ENCODE measurements around the gene LCN1.
"Not testable (repeated sequence)": the region's sequence is repeated elsewhere in the genome, so short reads cannot be mapped to it uniquely, and the experiment has no call there.

Gene LCN1

GRCh38 chr9:135533674-135534073 is 12.4 kb downstream of the LCN1 start:
- Histone ChIP-seq H4K20me1 (ENCODE audit: control insufficient read depth, insufficient read depth, low read depth, low read length) (no peaks in the 10 kb centered on the region), H3K9me3 (ENCODE audit: control insufficient read depth, insufficient read depth, low read length) (no peaks in the 10 kb centered on the region), H3K27me3 (ENCODE audit: control insufficient read depth, low read length) (no peaks in the 10 kb centered on the region), H3F3A (ENCODE audit: control insufficient read depth, insufficient read depth) (0 out of 2 replicates have a peak, but pooled peaks cover 2% of the 10 kb centered on the region), H3K79me2 (ENCODE audit: control insufficient read depth, low read length) (no peaks in the 10 kb centered on the region), H3K9me2 (replicated peaks; ENCODE audit: control insufficient read depth, low read length) (no peaks in the 10 kb centered on the region), H3K4me3 (ENCODE audit: low read length) (no peak overlapping the region), H3K27ac (ENCODE audit: low read depth, low read length) (no peak overlapping the region), H3K4me1 (ENCODE audit: control insufficient read depth, low read length) (no peaks in the 10 kb centered on the region), H3K36me3 (ENCODE audit: control insufficient read depth, low read length) (no peaks in the 10 kb centered on the region), H3K4me2 (ENCODE audit: low read length) (no peak overlapping the region)
- TF ChIP-seq CTCF (IDR thresholded peaks at IDR 0.05; ENCODE audit: low read depth, low read length, poor library complexity, severe bottlenecking) (no peak), EZH2phosphoT487 (IDR thresholded peaks at IDR 0.05; ENCODE audit: borderline replicate concordance, low read length) (no peak)

DNA sequence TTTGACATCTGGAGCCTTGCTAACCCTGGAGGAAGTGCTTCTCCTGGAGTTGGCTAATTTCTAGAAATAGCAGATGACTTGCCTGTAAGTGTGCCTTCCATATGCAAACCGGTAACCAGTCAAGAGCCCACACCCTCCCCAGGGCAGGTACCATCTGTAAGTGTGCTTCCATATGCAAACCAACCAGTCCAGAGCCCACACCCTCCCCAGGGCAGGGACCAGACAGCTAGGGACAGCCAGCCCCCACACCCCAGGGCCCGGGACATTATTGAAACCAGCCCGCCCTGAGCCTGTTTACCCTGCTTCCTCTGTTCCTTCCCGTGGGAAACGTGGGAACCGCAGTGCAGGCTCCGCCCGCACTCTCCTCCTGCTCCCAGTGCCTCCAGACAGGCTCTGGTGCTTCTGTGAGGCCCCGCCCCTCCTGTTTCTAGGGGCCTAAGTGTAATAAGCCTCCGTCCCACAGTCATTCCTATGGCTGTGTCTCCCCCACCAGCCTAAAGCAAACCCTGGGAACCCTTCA is 13.0 kb downstream of the LCN1 start:
- H3K9me3 ChIP-seq (ENCODE audit: control insufficient read depth, insufficient read depth, low read length); H3K4me3 ChIP-seq (ENCODE audit: low read length); H3K9me2 ChIP-seq (replicated peaks; ENCODE audit: control insufficient read depth, low read length); H3K27ac ChIP-seq (ENCODE audit: low read depth, low read length); H3F3A ChIP-seq (ENCODE audit: control insufficient read depth, insufficient read depth); H3K79me2 ChIP-seq (ENCODE audit: control insufficient read depth, low read length); H3K36me3 ChIP-seq (ENCODE audit: control insufficient read depth, low read length); H3K4me2 ChIP-seq (ENCODE audit: low read length); H3K4me1 ChIP-seq (ENCODE audit: control insufficient read depth, low read length); H4K20me1 ChIP-seq (ENCODE audit: control insufficient read depth, insufficient read depth, low read depth, low read length); H3K27me3 ChIP-seq (ENCODE audit: control insufficient read depth, low read length): not testable (repeated sequence)

DNA sequence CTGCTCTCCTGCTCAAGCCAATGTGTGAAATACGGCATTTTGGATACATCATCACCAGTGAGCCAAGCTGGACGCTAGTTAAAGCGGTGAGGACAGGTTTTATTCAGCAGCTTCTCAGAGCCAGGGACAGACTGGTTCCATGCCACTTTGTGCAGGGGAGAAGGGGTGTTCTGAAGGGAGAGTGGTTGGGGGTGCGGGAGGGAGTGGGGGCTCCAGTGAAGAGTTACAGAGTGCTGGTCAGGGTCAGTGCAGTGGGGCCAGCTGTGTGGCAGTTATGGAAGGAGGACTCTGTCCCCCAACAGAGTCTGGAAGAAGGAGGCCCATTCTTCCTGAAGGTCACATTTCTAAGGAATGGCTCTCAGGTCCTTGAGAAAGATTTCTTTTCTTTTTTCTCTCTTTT is 13.6 kb downstream of the LCN1 start:
- not testable (repeated sequence) for H3K9me3 ChIP-seq (ENCODE audit: control insufficient read depth, insufficient read depth, low read length); H3K27ac ChIP-seq (ENCODE audit: low read depth, low read length); H3K9me2 ChIP-seq (replicated peaks; ENCODE audit: control insufficient read depth, low read length); H3K4me2 ChIP-seq (ENCODE audit: low read length); H4K20me1 ChIP-seq (ENCODE audit: control insufficient read depth, insufficient read depth, low read depth, low read length); H3K4me3 ChIP-seq (ENCODE audit: low read length); H3K79me2 ChIP-seq (ENCODE audit: control insufficient read depth, low read length); H3K27me3 ChIP-seq (ENCODE audit: control insufficient read depth, low read length); H3K4me1 ChIP-seq (ENCODE audit: control insufficient read depth, low read length); H3K36me3 ChIP-seq (ENCODE audit: control insufficient read depth, low read length); H3F3A ChIP-seq (ENCODE audit: control insufficient read depth, insufficient read depth)

GRCh38 chr9:135535631-135536030 is 14.4 kb downstream of the LCN1 start:
- not testable (repeated sequence) for H4K20me1 ChIP-seq (ENCODE audit: control insufficient read depth, insufficient read depth, low read depth, low read length); H3K9me2 ChIP-seq (replicated peaks; ENCODE audit: control insufficient read depth, low read length); H3K27ac ChIP-seq (ENCODE audit: low read depth, low read length); H3K4me3 ChIP-seq (ENCODE audit: low read length); H3K27me3 ChIP-seq (ENCODE audit: control insufficient read depth, low read length); H3K4me2 ChIP-seq (ENCODE audit: low read length); H3K36me3 ChIP-seq (ENCODE audit: control insufficient read depth, low read length); H3K9me3 ChIP-seq (ENCODE audit: control insufficient read depth, insufficient read depth, low read length); H3K79me2 ChIP-seq (ENCODE audit: control insufficient read depth, low read length); H3F3A ChIP-seq (ENCODE audit: control insufficient read depth, insufficient read depth); H3K4me1 ChIP-seq (ENCODE audit: control insufficient read depth, low read length)

DNA sequence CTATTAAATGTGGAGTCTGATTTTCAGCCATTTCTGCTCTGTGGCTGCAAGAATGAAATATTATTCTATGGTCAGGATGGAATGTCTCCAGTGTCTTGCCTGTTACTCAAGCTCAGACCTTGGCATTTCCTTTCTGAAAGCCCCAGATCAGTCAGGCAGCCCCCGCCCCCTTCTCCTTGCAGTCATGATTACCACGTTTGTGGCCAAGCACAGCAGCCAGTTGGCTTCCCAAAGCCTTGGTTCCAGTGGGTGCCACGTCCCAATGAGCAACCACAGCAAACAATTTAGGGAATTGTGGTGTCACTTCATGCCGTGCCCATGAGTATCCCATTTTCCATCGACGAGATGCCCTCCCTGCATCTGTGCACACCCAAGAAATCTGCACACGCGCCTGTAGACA is 15.0 kb downstream of the LCN1 start:
- H3K27me3 ChIP-seq (ENCODE audit: control insufficient read depth, low read length), result no peaks in the 10 kb centered on the region
- no peaks in the 10 kb centered on the region for H4K20me1 ChIP-seq (ENCODE audit: control insufficient read depth, insufficient read depth, low read depth, low read length)
- H3K4me1 ChIP-seq (ENCODE audit: control insufficient read depth, low read length), result no peaks in the 10 kb centered on the region
- no peaks in the 10 kb centered on the region for H3K9me2 ChIP-seq (replicated peaks; ENCODE audit: control insufficient read depth, low read length)
- no peaks in the 10 kb centered on the region for H3K36me3 ChIP-seq (ENCODE audit: control insufficient read depth, low read length)
- no peak overlapping the region for H3K27ac ChIP-seq (ENCODE audit: low read depth, low read length)
- TF ChIP-seq CTCF (IDR thresholded peaks at IDR 0.05; ENCODE audit: low read depth, low read length, poor library complexity, severe bottlenecking) (no peak), EZH2phosphoT487 (IDR thresholded peaks at IDR 0.05; ENCODE audit: borderline replicate concordance, low read length) (no peak)
- H3K4me3 ChIP-seq (ENCODE audit: low read length), result no peak overlapping the region
- H3K79me2 ChIP-seq (ENCODE audit: control insufficient read depth, low read length), result no peaks in the 10 kb centered on the region
- H3F3A ChIP-seq (ENCODE audit: control insufficient read depth, insufficient read depth), result 0 out of 2 replicates have a peak, but pooled peaks cover 2% of the 10 kb centered on the region
- no peak overlapping the region for H3K4me2 ChIP-seq (ENCODE audit: low read length)
- no peaks in the 10 kb centered on the region for H3K9me3 ChIP-seq (ENCODE audit: control insufficient read depth, insufficient read depth, low read length)

- H3K79me2 ChIP-seq (ENCODE audit: control insufficient read depth, low read length); H3F3A ChIP-seq (ENCODE audit: control insufficient read depth, insufficient read depth); H3K9me3 ChIP-seq (ENCODE audit: control insufficient read depth, insufficient read depth, low read length); H3K27me3 ChIP-seq (ENCODE audit: control insufficient read depth, low read length); H3K4me2 ChIP-seq (ENCODE audit: low read length); H3K4me1 ChIP-seq (ENCODE audit: control insufficient read depth, low read length); H3K9me2 ChIP-seq (replicated peaks; ENCODE audit: control insufficient read depth, low read length); H3K27ac ChIP-seq (ENCODE audit: low read depth, low read length); H3K36me3 ChIP-seq (ENCODE audit: control insufficient read depth, low read length); H4K20me1 ChIP-seq (ENCODE audit: control insufficient read depth, insufficient read depth, low read depth, low read length); H3K4me3 ChIP-seq (ENCODE audit: low read length): not testable (repeated sequence)
These were observed 22.1 kb downstream of the LCN1 start for GRCh38 chr9:135543262-135543894.

Measured in DOHH2 (cell line).